ENCODE results near the gene ZFYVE28. TPM values are rescaled to one million over a fixed set of nuclear protein-coding genes. Genes with fewer than 3 reads are reported as not detected.

The ZFYVE28 gene
- total and polyA plus RNA-seq, 5 experiments from 2014 or later: 5.0 to 12.3 (median 8.5) TPM

DNA sequence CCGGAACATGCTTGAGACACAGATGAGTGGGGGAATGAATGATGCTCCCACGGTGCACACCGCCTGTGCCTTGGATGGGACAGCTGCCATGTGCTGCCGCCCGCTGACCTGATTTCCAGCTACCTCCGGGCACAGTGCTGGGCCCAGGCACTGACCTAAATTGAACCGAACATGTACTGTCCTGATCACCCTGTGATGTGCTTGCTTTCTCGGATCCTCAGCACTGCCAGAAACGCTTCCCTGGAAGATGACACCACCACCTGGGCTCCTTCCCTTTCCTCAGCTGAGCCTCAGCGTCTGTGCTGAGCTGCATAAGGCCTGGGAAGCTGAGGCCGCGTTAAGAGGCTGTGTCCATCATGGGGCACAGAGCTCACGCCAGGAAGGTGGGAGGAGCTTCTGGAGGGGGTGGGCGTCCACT lies 117.2 kb downstream of the ZFYVE28 start:
- Mint-ChIP-seq H3K4me1 (peaks cover 16 to 34% (median 24%) of the 10 kb centered on the region in 4 donors), H3K27me3 (no peaks in the 10 kb centered on the region), H3K36me3 (peaks cover 0 to 5% (median 4%) of the 10 kb centered on the region in 3 donors), H3K4me3 (no peak overlapping the region), H3K27ac (peak overlapping the region in 6 of 10 donors; percentile 48 to 89 (median 71)), H3K9me3 (no peaks in the 10 kb centered on the region)
- ATAC-seq (no peak), DNase-seq (peak in 1 of 10 donors; percentile 7)
- POLR2A ChIA-PET: interaction anchor here (0.6 kb wide), 1 partner anchor 689 kb away, joined by 4 read pairs; no protein-coding TSS in a partner anchor

DNA sequence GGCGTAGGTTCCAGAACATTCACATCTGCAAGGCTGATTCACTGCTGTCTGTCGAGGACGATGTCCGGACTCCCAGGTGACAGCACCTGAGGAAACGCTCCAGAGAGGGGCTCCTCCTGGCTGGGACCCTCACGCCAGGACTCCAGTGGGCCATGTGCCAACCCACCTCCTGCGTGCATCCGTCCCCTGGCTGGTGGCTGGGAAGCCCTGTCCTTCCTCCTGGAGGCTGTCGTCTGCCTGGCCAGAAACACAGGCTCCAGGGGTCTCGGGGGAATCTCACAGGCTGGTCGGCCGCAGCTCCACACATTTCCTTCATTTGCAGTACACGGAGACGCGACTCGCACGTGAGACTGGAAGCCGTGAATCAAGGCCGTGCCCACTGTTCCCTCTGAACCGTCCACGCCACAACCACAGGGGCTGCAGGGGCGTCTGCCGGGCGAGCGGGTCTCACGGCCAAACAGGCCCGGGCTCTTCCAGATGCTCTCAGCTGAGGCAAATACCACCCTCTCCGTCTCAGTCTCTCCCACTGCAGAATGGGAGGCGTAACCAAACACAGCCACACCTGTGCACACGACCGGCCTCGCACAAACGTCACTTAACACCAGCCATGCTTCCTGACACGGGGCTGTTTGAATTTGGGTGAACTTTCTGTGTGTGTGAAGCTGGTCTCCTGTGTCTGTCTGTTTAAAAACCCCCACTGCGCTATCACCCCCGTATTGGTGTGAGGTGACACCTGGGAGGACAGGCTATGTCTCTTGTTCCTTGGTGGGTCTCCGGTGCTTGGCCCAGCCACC lies 117.8 kb downstream of the ZFYVE28 start:
- Mint-ChIP-seq H3K36me3 (peaks cover 0 to 5% (median 4%) of the 10 kb centered on the region in 3 donors), H3K9me3 (no peaks in the 10 kb centered on the region), H3K27ac (peak overlapping the region in 5 of 10 donors; percentile 47 to 87 (median 69)), H3K4me3 (no peak overlapping the region), H3K4me1 (peaks cover 18 to 40% (median 30%) of the 10 kb centered on the region in 4 donors), H3K27me3 (no peaks in the 10 kb centered on the region)
- POLR2A ChIA-PET: interaction anchor here (0.6 kb wide), 1 partner anchor 689 kb away, joined by 4 read pairs; no protein-coding TSS in a partner anchor
- DNase-seq (peak in 1 of 10 donors; percentile 7), ATAC-seq (no peak)

DNA sequence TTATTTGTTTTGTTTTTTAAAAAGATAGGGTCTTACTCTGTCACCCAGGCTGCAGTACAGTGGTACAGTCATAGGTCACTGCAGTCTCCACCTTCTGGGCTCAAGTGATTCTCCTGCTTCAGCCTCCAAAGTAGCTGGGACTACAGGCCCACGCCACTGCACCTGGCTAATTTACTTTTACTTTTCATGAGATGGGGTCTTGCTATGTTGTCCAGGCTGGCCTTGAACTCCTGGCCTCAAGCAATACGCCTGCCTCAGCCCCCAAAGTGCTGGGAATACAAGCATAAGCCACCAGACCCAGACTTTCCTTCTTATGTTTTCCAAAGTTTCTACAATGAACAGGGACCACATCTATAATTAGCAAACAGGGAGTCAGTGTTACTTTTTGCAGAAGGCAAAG lies 118.7 kb downstream of the ZFYVE28 start:
- Mint-ChIP-seq H3K36me3 (peaks cover 0 to 5% (median 2%) of the 10 kb centered on the region in 3 donors), H3K27ac (peak overlapping the region in 9 of 10 donors; percentile 18 to 97 (median 86)), H3K4me1 (peaks cover 23 to 47% (median 37%) of the 10 kb centered on the region in 4 donors), H3K9me3 (peaks cover 0 to 2% (median 0%) of the 10 kb centered on the region in 9 donors), H3K27me3 (no peaks in the 10 kb centered on the region), H3K4me3 (no peak overlapping the region)
- POLR2A ChIA-PET: interaction anchor here (5.0 kb wide), 1 partner anchor 37 kb away, joined by 32 read pairs; the partner anchor contains the start of gene MXD4
- DNase-seq (peak in 1 of 10 donors; percentile 3), ATAC-seq (no peak)

DNA sequence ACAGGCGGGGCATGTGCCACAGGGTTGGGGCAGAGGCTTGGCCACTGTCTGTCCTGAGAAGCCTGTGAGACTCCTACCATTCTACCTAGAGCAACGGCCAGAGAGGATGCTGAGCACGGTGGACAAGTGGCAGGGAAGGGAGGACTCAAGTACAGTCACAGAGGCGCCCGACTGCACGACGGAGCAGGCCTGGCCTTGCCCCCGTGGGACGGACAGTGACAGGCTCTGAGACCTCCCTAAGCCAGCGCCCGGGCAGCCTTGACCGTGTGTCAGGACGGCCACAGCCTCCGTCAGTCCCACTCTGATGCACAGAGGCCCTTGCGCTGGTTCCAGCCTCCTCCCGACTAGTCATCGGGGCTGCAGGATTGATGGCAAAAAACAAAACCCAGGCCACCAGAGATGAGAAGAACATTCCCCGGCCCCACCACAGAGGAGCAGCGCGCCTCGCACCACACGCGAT lies 119.9 kb downstream of the ZFYVE28 start:
- peaks cover 23 to 55% (median 45%) of the 10 kb centered on the region in 4 donors for H3K4me1 Mint-ChIP-seq
- H3K27ac Mint-ChIP-seq: peak overlapping the region in 9 of 10 donors; percentile 3 to 97 (median 94)
- H3K36me3 Mint-ChIP-seq: peaks cover 0 to 5% (median 2%) of the 10 kb centered on the region in 3 donors
- H3K4me3 Mint-ChIP-seq: peak overlapping the region in 3 of 10 donors; percentile 13 to 86 (median 15)
- POLR2A ChIA-PET: interaction anchor here (5.0 kb wide), 1 partner anchor 36 kb away, joined by 32 read pairs; the partner anchor contains the start of gene MXD4
- DNase-seq (peak in 1 of 10 donors; percentile 11), ATAC-seq (no peak)
- no peaks in the 10 kb centered on the region for H3K27me3 Mint-ChIP-seq
- peaks cover 0 to 4% (median 0%) of the 10 kb centered on the region in 9 donors for H3K9me3 Mint-ChIP-seq

DNA sequence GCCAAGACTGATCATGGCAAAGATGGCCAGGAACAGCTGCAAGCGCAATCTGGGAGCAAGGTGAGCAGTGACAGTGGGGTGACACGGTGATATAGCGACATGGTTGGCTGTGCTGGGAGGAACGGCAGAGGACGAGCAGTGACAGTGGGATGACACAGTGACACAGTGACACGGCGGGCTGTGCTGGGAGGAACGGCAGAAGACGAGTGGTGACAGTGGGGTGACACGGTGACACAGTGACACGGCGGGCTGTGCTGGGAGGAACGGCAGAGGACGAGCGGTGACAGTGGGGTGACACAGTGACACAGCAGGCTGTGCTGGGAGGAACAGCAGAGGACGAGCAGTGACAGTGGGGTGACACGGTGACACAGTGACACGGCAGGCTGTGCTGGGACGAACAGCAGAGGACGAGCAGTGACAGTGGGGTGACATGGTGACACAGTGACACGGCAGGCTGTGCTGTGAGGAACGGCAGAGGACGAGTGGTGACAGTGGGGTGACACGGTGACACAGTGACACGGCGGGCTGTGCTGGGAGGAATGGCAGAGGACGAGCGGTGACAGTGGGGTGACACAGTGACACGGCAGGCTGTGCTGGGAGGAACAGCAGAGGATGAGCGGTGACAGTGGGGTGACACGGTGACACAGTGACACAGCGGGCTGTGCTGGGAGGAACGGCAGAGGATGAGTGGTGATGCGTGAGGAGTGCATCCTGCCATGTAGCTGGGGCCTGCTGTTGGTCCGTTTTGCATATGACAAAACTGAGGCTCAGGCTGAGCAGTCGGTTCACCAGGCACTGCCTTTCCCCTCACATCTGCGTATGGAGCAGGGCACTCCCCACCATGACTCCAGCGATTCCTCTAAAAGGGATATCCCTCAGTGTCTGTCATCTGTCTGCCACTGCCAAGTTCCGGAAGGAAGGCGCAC lies 120.6 kb downstream of the ZFYVE28 start:
- Mint-ChIP-seq H3K4me3 (peak overlapping the region; percentile 61 to 89 (median 82)), H3K9me3 (peaks cover 0 to 4% (median 0%) of the 10 kb centered on the region in 9 donors), H3K4me1 (peaks cover 23 to 55% (median 47%) of the 10 kb centered on the region in 4 donors), H3K36me3 (peaks cover 0 to 5% (median 0%) of the 10 kb centered on the region in 3 donors), H3K27ac (peak overlapping the region; percentile 79 to 97 (median 94)), H3K27me3 (no peaks in the 10 kb centered on the region)
- POLR2A ChIA-PET: interaction anchor here (1.3 to 5.0 kb wide), 5 partner anchors 12 to 69 kb away, joined by 5 to 32 read pairs (median 8); partner anchors contain the start of genes HAUS3, MXD4 and POLN
- DNase-seq (peak in 3 of 10 donors; percentile 27 to 32 (median 29)), ATAC-seq (peak in 1 of 2 donors; percentile 19)

DNA sequence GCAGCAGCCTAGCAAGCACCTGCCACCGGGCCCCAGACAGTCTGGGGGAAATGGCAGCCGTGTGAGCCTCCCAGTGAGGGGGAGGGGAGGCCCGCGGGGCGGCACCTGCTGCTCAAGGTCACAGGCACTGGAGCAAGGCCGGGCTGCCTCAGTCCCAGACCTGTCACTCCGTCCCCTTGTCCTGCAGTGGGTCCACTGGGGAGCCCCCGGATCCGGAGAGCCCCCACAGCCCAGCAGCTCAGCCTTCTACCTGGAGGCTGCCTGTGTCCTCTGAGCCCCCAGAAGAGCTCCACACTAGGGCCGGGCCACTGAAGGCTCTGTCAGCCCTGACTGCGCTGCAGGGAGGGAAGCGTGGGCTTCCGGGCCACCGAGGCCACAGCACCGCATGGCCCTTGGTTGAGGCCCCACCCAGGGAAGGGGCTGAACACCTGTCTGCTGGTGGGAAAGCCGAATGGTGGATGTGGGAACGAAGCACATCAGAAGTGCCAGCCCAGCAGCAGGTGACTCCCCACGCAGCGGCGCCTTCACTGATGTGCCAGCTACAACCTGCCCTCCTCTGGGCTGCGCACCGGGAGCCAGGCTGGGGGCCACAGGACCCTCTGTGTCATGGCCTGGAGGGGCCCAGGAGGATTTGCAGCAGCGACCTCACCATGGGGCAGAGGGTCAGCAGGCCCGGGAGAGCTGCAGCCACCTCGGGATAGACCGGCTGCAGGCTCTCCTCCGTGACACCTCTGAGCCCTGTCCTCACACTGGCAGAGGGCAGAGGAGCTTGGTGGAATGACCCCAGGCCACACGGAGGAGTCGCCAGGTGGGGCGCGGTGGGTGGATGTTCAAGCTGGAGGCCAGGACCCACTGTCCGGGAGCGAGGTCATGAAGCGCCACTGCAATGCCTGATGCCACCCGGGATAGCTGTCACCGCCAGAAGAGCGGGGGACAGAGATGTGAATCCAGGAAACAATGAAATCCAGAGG lies 121.5 kb downstream of the ZFYVE28 start:
- Mint-ChIP-seq H3K9me3 (peaks cover 0 to 4% (median 0%) of the 10 kb centered on the region in 9 donors), H3K36me3 (no peaks in the 10 kb centered on the region), H3K4me3 (peak overlapping the region; percentile 61 to 89 (median 82)), H3K27ac (peak overlapping the region; percentile 79 to 97 (median 94)), H3K27me3 (no peaks in the 10 kb centered on the region), H3K4me1 (peaks cover 28 to 65% (median 56%) of the 10 kb centered on the region in 4 donors)
- POLR2A ChIA-PET: interaction anchor here (0.5 to 5.0 kb wide), 6 partner anchors 11 to 78 kb away, joined by 3 to 32 read pairs (median 7); partner anchors contain the start of genes HAUS3, MXD4 and POLN
- ATAC-seq (peak; percentile 77 to 83), DNase-seq (peak in 7 of 10 donors; percentile 35 to 57 (median 53))

DNA sequence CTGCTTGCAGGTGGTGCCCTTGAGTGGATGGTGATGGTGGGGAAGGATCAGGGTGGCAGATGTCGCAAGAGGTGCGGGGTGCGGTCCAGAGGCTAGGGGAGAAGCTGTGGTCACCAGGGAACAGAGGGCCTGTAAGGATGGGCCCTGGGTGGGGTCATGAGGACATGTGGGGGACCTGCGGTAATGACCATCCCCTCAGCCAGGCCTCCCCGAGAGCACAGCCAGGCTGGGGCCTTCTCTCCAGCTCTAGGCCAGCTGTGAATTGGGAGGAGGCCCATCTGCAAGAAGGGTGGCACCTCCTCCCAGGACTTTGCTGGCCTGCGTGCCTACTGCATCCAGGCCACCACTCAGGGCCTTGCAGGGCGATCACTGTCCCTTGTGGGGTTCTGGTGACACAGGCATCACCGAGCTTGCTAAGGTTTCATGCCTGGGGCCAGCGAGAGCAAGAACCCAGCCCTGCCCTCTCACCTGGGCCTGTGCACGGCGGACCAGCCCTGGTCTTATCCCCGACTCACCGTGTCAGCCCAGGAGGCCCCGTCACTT lies 122.5 kb downstream of the ZFYVE28 start:
- peaks cover 28 to 68% (median 65%) of the 10 kb centered on the region in 4 donors for H3K4me1 Mint-ChIP-seq
- peaks cover 0 to 4% (median 0%) of the 10 kb centered on the region in 9 donors for H3K9me3 Mint-ChIP-seq
- no peak for ATAC-seq
- H3K4me3 Mint-ChIP-seq: peak overlapping the region in 8 of 10 donors; percentile 26 to 84 (median 73)
- H3K27me3 Mint-ChIP-seq: no peaks in the 10 kb centered on the region
- H3K27ac Mint-ChIP-seq: peak overlapping the region; percentile 85 to 97 (median 94)
- POLR2A ChIA-PET: interaction anchor here (0.8 to 5.0 kb wide), 7 partner anchors 10 to 117 kb away, joined by 3 to 32 read pairs (median 6); partner anchors contain the start of genes HAUS3, MXD4 and POLN
- DNase-seq: peak in 2 of 10 donors; percentile 8 to 17
- H3K36me3 Mint-ChIP-seq: no peaks in the 10 kb centered on the region

DNA sequence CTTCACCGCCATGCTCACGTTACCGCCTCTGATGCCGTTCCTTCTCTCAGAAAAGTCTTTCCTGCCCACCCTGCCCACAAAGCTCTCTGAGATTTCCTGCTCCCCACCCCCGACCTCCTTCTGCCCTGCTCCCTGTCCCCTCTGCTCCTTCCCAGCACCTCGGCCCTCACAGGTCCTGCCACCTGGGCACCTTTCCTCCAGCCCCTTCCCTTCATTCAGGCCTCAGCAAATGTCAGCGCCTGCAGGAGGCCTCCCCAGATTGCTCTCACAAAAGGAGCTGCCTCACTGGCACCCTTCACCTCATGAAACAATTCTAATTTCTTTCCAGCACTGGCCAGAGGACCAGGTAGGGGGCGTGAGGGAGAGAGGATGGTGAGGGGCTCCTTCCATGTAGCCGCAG lies 122.9 kb downstream of the ZFYVE28 start:
- Mint-ChIP-seq H3K4me3 (peak overlapping the region in 9 of 10 donors; percentile 24 to 84 (median 72)), H3K36me3 (no peaks in the 10 kb centered on the region), H3K9me3 (peaks cover 0 to 4% (median 0%) of the 10 kb centered on the region in 9 donors), H3K4me1 (peaks cover 33 to 73% (median 70%) of the 10 kb centered on the region in 4 donors), H3K27me3 (peaks cover 0 to 2% (median 0%) of the 10 kb centered on the region in 5 donors), H3K27ac (peak overlapping the region; percentile 85 to 97 (median 94))
- POLR2A ChIA-PET: interaction anchor here (0.8 to 5.0 kb wide), 5 partner anchors 9 to 117 kb away, joined by 3 to 32 read pairs (median 7); partner anchors contain the start of genes HAUS3, MXD4 and POLN
- no peak for ATAC-seq
- peak in 4 of 10 donors; percentile 26 to 43 (median 39) for DNase-seq

DNA sequence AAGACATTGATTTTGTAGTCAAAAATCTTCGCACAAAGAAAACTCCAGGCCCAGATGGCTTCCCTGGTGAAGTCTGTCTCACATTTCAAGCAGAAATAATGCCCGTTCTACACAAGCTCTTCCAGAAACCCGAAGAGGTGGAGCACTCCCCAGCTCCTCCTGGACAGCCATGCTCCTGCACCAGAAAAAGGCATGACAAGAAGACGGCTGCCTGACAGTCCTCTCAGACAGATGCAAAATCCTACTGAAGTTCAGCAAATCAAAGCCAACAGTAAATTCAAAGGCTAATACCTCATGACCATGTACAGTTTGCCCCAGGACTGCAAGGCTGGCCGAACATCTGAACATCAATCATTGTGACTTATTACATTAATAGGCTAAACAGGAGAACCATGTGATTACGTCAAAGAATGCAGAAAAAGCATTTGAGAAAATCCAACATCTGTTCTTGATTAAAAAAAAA lies 125.8 kb downstream of the ZFYVE28 start:
- ATAC-seq (no peak), DNase-seq (peak in 1 of 10 donors; percentile 5)
- peak overlapping the region in 6 of 10 donors; percentile 15 to 53 (median 37) for H3K4me3 Mint-ChIP-seq
- no peaks in the 10 kb centered on the region for H3K36me3 Mint-ChIP-seq
- peak overlapping the region in 9 of 10 donors; percentile 75 to 99 (median 98) for H3K27ac Mint-ChIP-seq
- H3K9me3 Mint-ChIP-seq: peaks cover 0 to 4% (median 0%) of the 10 kb centered on the region in 9 donors
- H3K4me1 Mint-ChIP-seq: peaks cover 29 to 75% (median 69%) of the 10 kb centered on the region in 4 donors
- POLR2A ChIA-PET: interaction anchor here (0.7 to 4.8 kb wide), 5 partner anchors 8 to 176 kb away, joined by 3 to 40 read pairs (median 6); partner anchors contain the start of genes HAUS3, MXD4, POLN and RNF4
- peaks cover 0 to 2% (median 0%) of the 10 kb centered on the region in 5 donors for H3K27me3 Mint-ChIP-seq

Measured in naive thymus-derived CD8-positive, alpha-beta T cell (primary cell).